ENCODE data around the gene ZHX3.

DNA sequence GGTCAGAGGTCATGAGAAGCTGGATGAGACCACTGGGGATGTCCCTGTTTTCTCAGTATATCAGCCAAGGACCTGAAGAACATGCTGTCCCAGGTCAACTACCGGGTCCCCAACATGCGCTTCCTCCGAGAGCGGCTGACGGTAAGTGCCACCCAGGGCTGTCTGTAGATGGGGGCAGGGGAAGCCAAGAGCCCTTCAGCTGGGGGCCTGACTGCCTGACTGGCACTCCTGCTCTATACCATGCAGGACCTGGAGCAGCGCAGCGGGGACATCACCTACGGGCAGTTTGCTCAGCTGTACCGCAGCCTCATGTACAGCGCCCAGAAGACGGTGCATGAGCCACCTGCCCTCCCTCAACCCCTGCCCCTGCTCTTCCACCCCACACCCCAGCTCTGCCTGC is 155.1 kb downstream of the ZHX3 start:
- no peak for TF ChIP-seq GABPA (IDR thresholded peaks at IDR 0.05 in 1 of 2, conservative IDR thresholded peaks at IDR 0.05 in 1 of 2)
- TF ChIP-seq, protein P1, sequence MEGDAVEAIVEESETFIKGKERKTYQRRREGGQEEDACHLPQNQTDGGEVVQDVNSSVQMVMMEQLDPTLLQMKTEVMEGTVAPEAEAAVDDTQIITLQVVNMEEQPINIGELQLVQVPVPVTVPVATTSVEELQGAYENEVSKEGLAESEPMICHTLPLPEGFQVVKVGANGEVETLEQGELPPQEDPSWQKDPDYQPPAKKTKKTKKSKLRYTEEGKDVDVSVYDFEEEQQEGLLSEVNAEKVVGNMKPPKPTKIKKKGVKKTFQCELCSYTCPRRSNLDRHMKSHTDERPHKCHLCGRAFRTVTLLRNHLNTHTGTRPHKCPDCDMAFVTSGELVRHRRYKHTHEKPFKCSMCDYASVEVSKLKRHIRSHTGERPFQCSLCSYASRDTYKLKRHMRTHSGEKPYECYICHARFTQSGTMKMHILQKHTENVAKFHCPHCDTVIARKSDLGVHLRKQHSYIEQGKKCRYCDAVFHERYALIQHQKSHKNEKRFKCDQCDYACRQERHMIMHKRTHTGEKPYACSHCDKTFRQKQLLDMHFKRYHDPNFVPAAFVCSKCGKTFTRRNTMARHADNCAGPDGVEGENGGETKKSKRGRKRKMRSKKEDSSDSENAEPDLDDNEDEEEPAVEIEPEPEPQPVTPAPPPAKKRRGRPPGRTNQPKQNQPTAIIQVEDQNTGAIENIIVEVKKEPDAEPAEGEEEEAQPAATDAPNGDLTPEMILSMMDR (IDR thresholded peaks at IDR 0.05; ENCODE audit: low read depth, low read length, missing input control): no peak
- TF ChIP-seq, protein P2, sequence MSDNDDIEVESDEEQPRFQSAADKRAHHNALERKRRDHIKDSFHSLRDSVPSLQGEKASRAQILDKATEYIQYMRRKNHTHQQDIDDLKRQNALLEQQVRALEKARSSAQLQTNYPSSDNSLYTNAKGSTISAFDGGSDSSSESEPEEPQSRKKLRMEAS (IDR thresholded peaks at IDR 0.05): no peak
- TF ChIP-seq, protein P3, sequence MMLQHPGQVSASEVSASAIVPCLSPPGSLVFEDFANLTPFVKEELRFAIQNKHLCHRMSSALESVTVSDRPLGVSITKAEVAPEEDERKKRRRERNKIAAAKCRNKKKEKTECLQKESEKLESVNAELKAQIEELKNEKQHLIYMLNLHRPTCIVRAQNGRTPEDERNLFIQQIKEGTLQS (IDR thresholded peaks at IDR 0.05): no peak
- TF ChIP-seq RAD21 (IDR thresholded peaks at IDR 0.05): no peak
- TF ChIP-seq, protein P4, sequence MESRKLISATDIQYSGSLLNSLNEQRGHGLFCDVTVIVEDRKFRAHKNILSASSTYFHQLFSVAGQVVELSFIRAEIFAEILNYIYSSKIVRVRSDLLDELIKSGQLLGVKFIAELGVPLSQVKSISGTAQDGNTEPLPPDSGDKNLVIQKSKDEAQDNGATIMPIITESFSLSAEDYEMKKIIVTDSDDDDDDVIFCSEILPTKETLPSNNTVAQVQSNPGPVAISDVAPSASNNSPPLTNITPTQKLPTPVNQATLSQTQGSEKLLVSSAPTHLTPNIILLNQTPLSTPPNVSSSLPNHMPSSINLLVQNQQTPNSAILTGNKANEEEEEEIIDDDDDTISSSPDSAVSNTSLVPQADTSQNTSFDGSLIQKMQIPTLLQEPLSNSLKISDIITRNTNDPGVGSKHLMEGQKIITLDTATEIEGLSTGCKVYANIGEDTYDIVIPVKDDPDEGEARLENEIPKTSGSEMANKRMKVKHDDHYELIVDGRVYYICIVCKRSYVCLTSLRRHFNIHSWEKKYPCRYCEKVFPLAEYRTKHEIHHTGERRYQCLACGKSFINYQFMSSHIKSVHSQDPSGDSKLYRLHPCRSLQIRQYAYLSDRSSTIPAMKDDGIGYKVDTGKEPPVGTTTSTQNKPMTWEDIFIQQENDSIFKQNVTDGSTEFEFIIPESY (IDR thresholded peaks at IDR 0.05): no peak
- TF ChIP-seq, protein P5, sequence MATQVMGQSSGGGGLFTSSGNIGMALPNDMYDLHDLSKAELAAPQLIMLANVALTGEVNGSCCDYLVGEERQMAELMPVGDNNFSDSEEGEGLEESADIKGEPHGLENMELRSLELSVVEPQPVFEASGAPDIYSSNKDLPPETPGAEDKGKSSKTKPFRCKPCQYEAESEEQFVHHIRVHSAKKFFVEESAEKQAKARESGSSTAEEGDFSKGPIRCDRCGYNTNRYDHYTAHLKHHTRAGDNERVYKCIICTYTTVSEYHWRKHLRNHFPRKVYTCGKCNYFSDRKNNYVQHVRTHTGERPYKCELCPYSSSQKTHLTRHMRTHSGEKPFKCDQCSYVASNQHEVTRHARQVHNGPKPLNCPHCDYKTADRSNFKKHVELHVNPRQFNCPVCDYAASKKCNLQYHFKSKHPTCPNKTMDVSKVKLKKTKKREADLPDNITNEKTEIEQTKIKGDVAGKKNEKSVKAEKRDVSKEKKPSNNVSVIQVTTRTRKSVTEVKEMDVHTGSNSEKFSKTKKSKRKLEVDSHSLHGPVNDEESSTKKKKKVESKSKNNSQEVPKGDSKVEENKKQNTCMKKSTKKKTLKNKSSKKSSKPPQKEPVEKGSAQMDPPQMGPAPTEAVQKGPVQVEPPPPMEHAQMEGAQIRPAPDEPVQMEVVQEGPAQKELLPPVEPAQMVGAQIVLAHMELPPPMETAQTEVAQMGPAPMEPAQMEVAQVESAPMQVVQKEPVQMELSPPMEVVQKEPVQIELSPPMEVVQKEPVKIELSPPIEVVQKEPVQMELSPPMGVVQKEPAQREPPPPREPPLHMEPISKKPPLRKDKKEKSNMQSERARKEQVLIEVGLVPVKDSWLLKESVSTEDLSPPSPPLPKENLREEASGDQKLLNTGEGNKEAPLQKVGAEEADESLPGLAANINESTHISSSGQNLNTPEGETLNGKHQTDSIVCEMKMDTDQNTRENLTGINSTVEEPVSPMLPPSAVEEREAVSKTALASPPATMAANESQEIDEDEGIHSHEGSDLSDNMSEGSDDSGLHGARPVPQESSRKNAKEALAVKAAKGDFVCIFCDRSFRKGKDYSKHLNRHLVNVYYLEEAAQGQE (IDR thresholded peaks at IDR 0.05): no peak

Data from liver (tissue), 3 donors.